Measurements from ENCODE around the gene SARDH.

DNA sequence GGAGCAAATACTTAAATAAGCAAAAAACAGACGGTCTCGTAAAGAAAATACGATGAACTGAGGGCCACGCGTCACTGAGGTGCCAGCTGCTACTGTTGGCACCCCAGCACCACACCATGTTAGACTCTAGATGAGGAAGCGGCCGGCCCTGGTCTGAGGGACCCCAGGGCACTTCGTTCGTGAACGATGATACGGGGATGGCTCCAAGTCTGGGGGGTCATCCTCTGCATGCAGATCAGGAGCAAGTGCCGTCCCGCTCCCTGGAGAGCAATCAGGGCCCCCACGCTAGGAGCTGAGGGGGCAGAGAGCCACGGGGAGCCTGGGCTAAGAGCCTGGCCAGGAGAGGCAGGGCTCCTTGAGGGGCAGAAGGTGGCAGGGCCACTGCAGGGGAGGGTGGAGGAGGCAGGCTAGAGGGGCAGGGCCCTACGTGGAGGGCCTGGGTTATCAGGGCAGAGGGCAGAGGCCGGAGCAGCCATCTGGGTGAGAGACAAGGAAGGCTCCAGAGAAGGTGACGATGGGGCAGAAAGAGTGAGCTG lies 24.1 kb downstream of the SARDH start:
- no peak for TF ChIP-seq EZH2 (optimal IDR thresholded peaks at IDR 0.05; ENCODE audit: low read depth, low read length)
- TF ChIP-seq, protein P1, sequence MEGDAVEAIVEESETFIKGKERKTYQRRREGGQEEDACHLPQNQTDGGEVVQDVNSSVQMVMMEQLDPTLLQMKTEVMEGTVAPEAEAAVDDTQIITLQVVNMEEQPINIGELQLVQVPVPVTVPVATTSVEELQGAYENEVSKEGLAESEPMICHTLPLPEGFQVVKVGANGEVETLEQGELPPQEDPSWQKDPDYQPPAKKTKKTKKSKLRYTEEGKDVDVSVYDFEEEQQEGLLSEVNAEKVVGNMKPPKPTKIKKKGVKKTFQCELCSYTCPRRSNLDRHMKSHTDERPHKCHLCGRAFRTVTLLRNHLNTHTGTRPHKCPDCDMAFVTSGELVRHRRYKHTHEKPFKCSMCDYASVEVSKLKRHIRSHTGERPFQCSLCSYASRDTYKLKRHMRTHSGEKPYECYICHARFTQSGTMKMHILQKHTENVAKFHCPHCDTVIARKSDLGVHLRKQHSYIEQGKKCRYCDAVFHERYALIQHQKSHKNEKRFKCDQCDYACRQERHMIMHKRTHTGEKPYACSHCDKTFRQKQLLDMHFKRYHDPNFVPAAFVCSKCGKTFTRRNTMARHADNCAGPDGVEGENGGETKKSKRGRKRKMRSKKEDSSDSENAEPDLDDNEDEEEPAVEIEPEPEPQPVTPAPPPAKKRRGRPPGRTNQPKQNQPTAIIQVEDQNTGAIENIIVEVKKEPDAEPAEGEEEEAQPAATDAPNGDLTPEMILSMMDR (IDR thresholded peaks at IDR 0.05; ENCODE audit: low read length) = no peak
- TF ChIP-seq EZH2phosphoT487 (IDR thresholded peaks at IDR 0.05; ENCODE audit: low read length) = no peak
